Stomach (tissue), 4 donors: ENCODE data around the gene USHBP1.

Source experiments
- POLR2A ChIP-seq, 4 donors: fragments of 450-650 bp; IDR thresholded peaks; one replicate each; pipeline ENCODE4 v1.6.1; 2016; ENCODE audit warnings: antibody characterized with exemption in 4 of 4, control low read depth in 2 of 4, mild to moderate bottlenecking in 1 of 4, moderate library complexity in 1 of 4
- POLR2AphosphoS5 ChIP-seq, 3 donors: sonication (generic); formaldehyde crosslinking; IDR thresholded peaks; one replicate each; pipeline ENCODE4 v1.6.1; 2016; ENCODE audit warnings: antibody characterized with exemption in 3 of 3
- TF ChIP-seq, protein P1 (sequence below), 7 experiments: fragments of 450-650 bp in 4 of 7; fragments of 200-600 bp in 3 of 7; sonication (generic) in 3 of 7; IDR thresholded peaks; one replicate each; pipeline ENCODE4 v1.5.1; 2016 to 2019; ENCODE audit warnings: antibody characterized with exemption in 7 of 7, control low read depth in 2 of 7, mild to moderate bottlenecking in 1 of 7

DNA sequence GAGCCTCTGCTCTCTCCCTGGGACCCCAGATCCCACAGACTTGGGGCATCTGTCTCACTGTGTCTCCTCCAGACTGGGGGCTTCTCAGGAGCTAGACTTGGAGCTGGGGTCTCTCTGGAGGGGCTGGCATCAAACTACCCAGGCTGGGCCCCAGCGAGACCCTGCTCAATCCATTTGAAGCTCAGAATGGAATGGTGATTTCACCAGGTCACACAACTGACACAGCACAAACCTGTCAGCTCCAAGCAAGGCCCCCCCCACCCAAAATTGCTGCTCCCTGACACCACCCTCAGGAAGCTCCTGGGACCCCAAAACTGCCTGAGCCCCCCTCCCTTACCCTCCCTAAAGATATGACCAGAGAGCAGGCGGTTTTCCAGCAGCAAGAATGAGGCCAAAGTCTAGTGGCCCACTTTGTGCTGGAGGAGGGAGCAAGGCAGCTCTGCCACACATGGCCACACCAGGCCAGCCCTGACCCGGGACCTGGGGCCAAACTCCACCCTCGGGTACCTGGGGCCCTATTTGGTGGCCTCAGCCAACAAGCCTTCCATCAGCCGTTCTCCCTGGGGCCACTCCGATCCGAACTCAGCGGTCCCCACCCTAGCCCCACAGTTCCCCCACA lies 21.2 kb downstream of the USHBP1 start:
- TF ChIP-seq POLR2AphosphoS5 (IDR thresholded peaks at IDR 0.05) (no peak), POLR2A (IDR thresholded peaks at IDR 0.05) (no peak)
- TF ChIP-seq, protein P1, sequence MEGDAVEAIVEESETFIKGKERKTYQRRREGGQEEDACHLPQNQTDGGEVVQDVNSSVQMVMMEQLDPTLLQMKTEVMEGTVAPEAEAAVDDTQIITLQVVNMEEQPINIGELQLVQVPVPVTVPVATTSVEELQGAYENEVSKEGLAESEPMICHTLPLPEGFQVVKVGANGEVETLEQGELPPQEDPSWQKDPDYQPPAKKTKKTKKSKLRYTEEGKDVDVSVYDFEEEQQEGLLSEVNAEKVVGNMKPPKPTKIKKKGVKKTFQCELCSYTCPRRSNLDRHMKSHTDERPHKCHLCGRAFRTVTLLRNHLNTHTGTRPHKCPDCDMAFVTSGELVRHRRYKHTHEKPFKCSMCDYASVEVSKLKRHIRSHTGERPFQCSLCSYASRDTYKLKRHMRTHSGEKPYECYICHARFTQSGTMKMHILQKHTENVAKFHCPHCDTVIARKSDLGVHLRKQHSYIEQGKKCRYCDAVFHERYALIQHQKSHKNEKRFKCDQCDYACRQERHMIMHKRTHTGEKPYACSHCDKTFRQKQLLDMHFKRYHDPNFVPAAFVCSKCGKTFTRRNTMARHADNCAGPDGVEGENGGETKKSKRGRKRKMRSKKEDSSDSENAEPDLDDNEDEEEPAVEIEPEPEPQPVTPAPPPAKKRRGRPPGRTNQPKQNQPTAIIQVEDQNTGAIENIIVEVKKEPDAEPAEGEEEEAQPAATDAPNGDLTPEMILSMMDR (IDR thresholded peaks at IDR 0.05): no peak
